Activated naive CD8-positive, alpha-beta T cell treated with anti-CD3 and anti-CD28 coated beads, Interleukin-2, amount 50 U/mL, for 16 hours (primary cell): ENCODE data around the gene CUX1.
"Not testable (repeated sequence)": the region's sequence is repeated elsewhere in the genome, so short reads cannot be mapped to it uniquely, and the experiment has no call there.

ENCODE experiments used
- DNase-seq: peaks from one replicate; pipeline ENCODE4 v3.0.0-alpha.2; 2020; ENCODE audit warnings: low read depth, low spot score

Gene CUX1

DNA sequence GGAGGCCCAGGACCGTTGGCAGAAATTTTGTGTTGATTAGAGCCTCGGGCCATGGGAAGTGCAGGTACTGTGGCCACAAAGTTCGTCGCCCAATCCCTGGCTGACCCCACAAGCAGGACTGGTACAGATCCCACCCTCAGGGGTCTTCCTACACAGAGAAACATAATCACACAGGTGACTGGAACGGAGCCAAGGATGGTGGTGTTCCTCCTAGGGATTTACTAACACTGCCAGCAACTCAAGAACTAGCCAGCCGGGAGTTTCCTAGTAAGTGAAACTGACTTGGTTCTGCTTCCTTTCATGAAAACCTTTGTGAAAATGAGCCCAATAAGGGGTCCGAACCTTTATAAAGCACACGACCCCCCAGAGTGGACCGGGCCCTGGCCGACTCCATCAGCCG lies 5.7 kb downstream of the CUX1 start:
- DNase-seq, result no peak

DNA sequence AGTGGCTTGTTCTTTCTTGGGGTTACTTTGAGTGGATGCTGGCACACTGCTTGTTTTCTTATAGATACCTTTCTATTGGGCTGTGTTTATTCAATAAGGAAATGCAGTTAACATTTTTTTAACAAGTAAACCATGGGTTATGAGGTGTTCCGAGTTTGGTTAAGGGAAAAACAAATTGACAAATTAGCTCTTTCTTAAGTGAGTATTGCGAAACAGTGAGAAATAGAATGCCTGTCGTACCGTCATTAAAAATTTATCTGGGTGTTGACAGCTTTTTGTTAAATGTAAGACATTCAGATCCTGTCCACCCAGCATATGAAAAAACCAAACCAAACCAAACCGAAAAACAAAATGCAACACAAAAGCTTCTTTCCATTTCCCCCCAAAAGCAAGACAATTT lies 6.2 kb downstream of the CUX1 start:
- no peak for DNase-seq

DNA sequence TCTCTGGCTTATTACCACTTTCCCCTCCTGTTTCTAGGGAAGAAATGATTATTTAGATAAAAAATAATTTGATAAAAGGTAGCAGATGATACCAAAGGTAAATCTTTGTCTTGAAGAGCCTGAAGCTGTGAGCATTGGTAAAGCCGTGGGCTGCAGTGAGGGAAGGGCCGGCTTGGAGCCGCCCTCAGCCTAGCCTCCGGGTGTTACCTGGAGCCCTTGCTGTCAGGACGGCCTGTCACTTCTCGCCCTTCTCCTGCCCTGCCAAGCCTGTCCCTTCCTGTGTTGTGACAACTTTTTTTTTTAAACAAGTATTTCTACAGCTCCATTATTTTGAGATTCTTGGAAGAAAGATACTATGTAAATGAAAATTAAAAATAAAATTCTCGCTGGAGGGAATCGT lies 7.0 kb downstream of the CUX1 start:
- no peak for DNase-seq

DNA sequence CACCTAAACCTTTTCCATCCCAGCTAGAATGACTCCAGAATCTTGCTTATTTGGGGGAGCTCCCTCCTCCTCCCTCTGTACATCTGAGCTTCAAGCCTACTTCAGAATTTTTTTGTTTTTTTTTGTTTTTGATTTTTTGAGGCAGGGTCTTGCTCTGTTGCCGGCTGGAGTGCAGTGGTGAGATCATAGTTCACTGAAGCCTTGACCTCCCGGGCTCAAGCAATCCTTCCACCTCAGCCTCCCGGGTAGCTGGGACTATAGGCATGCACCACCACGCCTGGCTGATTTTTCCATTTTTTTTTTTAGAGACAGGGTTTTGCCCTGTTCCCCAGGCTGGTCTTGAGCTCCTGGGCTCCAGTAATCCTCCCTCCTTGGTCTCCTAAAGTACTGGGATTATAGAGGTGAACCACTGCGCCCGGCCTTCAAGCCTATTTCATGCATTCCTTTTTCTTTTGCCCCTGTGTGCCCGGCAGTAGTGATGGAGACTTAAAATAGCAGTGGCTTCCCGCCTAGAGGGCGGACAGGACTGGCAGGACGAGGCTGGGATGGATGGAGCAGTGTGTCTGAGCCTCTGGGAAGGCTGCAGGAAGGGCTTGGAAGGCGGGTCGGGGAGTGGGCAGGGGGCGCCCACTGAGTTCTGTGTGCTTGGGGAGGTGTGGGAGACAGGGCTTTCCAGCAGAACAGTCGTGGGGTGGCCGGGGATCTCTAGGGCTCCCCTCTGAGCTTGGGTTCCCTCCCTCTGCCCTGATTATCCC lies 8.8 kb downstream of the CUX1 start:
- no peak for DNase-seq

GRCh38 chr7:101828301-101829020 lies 11.0 kb downstream of the CUX1 start:
- no peak for DNase-seq

DNA sequence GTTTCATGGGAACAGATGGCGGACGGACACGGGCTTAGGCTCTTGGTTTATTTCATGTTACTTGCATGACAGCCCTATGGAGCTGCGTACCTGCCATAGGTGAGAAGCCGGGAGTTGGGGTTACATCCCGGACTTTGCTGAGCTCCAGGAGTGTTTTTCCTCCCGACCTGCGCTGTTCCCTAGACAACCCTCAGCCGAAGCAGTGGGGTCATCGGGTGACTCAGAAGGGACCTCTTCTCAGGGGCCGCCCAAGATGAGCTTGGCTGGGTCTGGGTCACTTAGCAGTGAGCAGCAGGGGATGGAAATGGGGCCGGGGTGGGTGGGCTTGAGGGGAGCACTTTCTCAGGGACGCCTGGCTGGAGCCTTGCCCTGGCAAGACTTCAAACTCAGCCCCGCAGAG lies 11.9 kb downstream of the CUX1 start:
- DNase-seq, result no peak

GRCh38 chr7:101829821-101830220 lies 12.4 kb downstream of the CUX1 start:
- DNase-seq, result no peak

GRCh38 chr7:101831396-101831795 lies 14.0 kb downstream of the CUX1 start:
- not testable (repeated sequence) for DNase-seq

DNA sequence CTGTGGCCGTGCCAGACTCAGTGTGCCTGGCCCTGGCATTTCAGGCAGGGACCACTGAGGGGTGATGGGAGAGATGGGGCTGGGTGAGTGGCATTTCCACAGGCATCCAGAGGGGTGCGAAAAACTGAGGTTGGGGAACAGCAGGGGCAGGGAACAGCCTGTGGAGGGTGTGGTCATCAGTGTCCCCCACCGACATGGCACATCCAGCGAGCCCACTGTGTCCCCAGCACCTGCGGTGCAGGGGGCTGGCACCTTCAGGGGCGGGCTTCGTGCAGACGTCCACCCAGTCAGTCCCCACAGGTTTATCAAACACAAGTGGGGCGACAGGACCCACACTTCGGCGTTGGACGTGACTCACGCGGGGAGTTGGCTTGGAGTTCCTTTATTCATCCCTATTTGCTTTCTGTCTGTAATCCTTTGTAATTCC lies 14.8 kb downstream of the CUX1 start:
- DNase-seq, result no peak

DNA sequence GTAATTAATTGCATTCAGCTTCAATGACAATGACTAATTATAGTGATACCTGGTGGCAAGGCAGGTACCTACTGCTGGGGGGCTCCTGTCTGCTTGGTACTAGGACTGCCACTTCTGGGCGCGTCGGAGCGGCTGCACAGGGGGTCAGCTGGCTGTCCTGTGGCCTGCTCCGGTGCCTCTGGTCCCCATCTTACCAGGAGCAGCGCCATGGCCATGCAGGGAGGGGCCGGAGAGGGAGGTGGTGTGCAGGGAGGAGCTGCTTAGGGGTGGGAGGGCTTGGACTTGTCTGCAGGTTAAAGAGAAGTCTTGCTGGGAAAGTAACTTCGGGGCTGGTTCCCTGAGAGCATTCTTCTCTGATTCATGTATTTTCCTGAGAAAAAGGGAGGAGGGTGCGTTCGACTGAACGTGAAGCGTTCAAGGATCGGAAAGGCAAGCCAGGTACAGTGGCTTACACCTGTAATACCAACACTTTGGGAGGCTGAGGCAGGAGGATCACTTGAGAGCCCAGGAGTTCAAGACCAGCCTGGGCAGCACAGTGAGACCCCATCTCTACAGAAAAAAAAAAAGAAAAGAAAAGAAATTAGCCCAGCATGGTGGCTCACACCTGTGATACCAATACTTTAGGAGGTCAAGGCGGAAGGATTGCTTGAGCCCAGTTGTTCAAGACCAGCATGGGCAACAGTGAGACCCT lies 15.4 kb downstream of the CUX1 start:
- no peak for DNase-seq

DNA sequence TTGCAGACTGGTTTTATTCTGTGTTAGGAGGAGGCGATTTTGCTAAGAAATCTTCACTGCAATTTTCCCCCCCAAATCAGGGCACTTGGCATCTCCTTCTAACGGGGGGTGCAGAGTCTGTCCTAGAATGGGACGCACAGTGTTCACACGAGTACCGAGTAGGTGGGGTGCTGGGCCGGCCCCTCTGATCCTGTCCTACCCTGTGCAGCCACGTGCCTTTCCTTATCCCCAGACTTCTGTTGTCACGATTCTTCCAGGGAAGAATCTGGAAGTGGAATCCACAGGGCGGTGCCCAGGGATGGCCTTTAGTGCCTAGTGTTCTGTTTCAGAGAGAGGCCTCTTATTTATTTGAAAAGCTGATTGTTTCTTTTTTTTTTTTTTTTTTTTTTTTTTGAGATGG lies 16.4 kb downstream of the CUX1 start:
- no peak for DNase-seq

DNA sequence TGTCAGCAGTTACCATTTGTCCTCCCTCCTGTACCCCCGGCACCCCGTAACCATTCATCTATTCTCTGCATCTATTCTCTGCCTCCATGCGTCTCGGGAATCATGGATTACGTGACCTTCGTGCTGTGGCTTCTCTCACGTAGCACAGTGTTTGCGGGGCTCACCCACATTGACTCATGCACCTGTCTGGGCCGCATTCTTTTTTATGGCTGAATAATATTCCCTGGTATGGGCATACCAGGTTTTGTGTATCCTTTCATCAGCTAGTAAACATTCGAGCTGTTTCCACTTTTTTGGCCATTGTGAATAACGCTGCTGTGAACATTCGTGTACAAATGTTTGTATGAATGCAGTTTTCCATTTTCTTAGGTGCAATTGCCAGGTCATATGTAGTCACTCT lies 17.7 kb downstream of the CUX1 start:
- DNase-seq, result no peak

- not testable (repeated sequence) for DNase-seq
Measured at GRCh38 chr7:101837433-101837832, 20.0 kb downstream of the CUX1 start.

DNA sequence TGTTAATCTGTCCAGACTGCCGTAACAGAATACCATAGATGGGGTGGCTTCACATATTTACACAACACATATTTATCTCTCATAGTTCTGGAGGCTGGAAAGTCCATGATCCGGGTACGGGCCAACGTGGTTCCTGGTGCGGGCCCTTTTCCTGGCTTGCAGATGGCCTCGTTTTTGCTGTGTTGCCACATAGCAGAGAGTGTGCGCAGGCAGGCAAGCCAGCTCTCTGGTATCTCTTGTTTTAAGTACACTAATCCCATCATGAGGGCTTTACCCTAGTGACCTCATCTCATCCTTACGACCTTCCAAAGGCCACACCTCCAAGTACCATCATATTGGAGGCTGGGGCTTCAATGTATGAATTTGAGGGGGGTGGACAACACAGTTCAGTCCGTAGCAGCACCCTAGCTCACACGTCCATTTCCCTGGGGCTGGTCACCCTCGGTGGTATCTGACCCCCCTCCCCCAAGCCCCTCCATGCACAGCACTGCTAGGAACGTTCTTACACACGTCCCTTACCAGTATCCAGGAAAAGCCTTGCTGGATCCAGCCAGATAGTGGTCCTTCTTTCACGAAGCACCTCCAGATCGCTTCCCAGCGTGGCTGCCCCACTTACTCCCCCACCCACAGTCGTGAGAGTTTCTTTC lies 21.5 kb downstream of the CUX1 start:
- DNase-seq, result no peak

DNA sequence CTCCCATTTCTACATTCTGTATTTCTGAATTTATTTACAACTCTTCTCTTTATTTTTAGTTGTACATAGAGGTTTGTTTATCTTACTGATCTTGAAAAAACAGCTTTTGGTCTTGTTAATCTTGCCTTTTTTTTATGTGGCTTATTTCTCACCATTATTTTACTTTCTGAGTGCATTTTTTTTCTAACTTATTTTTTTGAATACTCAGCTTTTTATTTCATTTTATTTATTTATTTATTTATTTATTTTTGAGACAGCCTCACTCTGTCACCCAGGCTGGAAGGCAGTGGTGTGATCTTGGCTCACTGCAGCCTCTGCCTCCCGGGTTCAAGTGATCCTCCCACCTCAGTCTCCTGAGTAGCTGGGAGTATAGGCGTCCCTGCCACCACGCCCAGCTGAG lies 23.9 kb downstream of the CUX1 start:
- DNase-seq, result no peak

DNA sequence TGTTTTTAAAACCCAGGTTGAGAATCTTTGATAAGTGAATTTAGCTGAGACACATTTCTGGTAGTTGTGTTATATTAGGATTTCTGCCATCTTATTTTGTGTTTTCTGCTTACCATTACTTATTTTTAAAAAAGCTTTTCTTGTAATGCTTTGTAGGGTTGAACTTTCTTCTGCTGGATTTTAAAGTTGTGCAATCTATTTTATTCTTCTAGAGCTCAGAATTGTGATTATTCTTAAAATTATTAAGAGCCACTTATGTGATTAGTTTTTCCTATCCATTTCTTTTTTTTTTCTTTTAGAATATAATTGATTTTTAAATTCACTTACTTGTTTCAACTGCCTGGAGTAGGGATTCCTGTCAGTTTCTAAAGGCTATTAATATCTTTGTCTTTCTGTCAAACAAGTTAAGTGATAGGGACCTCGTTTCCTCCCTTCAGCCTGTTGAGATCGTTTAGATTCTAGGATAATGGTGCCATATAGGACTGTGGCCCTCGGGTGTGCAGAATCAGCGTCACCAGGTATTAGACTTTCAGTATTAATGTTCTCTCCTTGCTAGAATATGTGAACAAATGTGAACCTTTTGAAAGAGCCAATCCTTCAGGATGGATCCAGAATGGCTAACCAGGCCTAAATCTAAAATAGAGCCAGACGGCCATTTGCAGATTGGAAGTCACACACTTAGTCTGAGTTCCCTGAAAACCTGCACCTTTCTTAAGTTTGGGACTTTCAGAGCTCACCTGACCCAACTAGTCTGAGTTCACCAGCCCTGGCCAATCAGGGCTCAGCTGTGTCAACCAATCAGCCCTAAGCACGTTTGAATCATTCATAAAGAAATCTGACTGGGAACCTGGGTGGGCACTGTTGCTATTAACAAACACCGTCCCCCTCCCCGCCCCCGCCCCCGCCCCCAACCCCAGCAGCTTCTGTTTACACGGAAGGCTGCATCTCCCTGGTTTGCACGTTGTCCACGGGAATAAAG lies 26.2 kb downstream of the CUX1 start:
- no peak for DNase-seq

- no peak for DNase-seq
Measured at GRCh38 chr7:101845974-101846373, 28.5 kb downstream of the CUX1 start.

DNA sequence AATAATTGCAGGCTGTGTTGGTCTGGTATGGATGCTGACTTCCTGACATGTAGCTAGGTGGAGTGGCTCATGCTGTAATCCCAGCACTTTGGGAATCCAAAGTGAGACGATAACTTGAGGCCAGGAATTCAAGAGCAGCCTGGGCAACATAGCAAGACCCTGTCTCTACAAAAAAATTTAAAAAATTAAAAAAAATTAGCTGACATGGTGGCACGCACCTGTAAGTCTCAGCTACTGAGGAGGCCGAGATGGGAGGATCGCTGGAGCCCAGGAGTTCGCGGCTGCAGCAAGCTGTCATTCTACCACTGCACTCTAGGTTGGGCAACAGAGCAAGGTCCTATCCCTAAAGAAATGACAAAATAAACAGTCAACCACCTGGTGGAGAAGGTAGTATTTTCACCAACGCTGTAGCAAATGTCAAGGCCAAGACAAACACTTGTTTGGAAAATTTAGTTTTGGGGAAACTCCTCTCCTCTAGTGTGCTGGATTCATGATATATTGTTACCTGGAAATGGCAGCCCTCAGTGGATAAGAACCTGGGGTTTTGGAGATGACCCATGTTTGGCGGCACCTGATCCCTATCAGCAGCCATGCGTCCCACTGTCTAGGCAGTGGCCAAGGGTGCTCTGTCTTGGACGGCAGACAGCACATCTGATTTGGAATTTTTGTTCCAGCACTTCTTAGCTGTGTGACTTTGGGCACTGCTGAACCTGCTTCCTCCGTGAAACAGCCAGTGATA lies 29.5 kb downstream of the CUX1 start:
- DNase-seq, result no peak

- DNase-seq, result no peak
Measured at GRCh38 chr7:101848208-101848951, 31.0 kb downstream of the CUX1 start.

- not testable (repeated sequence) for DNase-seq
Measured at GRCh38 chr7:101849314-101849713, 31.9 kb downstream of the CUX1 start.
